Endodermal cell (in vitro differentiated cells): Measurements from ENCODE around the gene RAD23B. TPM values are rescaled to one million over a fixed set of nuclear protein-coding genes. Genes with fewer than 3 reads are reported as not detected.

Source experiments
- DNase-seq: peaks from one replicate; pipeline ENCODE4 v3.0.0-alpha.2; 2017
- H3K27ac ChIP-seq: 2 replicates; pipeline ENCODE4 v1.5.1; 2013; ENCODE audit warnings: mild to moderate bottlenecking, low read depth, low read length, moderate library complexity
- H3K27me3 ChIP-seq: 2 replicates; pipeline ENCODE4 v1.6.1; 2013; ENCODE audit warnings: mild to moderate bottlenecking, low read length, moderate library complexity; ENCODE audit not compliant: insufficient read depth, control insufficient read depth, poor library complexity, severe bottlenecking
- H3K36me3 ChIP-seq: 2 replicates; pipeline ENCODE4 v1.7.0; 2013; ENCODE audit warnings: mild to moderate bottlenecking, low read length, moderate library complexity; ENCODE audit not compliant: control insufficient read depth, insufficient read depth
- H3K4me1 ChIP-seq: one replicate; pipeline ENCODE4 v1.7.0; 2013; ENCODE audit warnings: low read length; ENCODE audit not compliant: control insufficient read depth, insufficient read depth
- H3K4me3 ChIP-seq: 2 replicates; pipeline ENCODE4 v1.5.1; 2013; ENCODE audit warnings: mild to moderate bottlenecking, low read length, moderate library complexity
- H3K9ac ChIP-seq: 2 replicates; pipeline ENCODE4 v1.6.1; 2013; ENCODE audit warnings: mild to moderate bottlenecking, low read length, moderate library complexity; ENCODE audit not compliant: poor library complexity, severe bottlenecking; ENCODE audit errors: extremely low read depth
- H3K9me3 ChIP-seq: 2 replicates; pipeline ENCODE4 v1.6.1; 2013; ENCODE audit warnings: mild to moderate bottlenecking, low read length, moderate library complexity; ENCODE audit not compliant: control insufficient read depth
- H3K27ac Mint-ChIP-seq: 2 replicates; pipeline ENCODE4 v1.8.0; 2020; ENCODE audit warnings: mixed read lengths
- H3K27me3 Mint-ChIP-seq: 2 replicates; pipeline ENCODE4 v1.8.0; 2021; ENCODE audit warnings: mild to moderate bottlenecking, mixed read lengths; ENCODE audit not compliant: insufficient read depth
- H3K36me3 Mint-ChIP-seq: 2 replicates; pipeline ENCODE4 v1.8.0; 2020; ENCODE audit warnings: low read depth, mixed read lengths
- H3K4me1 Mint-ChIP-seq: 2 replicates; pipeline ENCODE4 v1.8.0; 2020; ENCODE audit warnings: mixed read lengths
- H3K4me3 Mint-ChIP-seq: 2 replicates; pipeline ENCODE4 v1.8.0; 2020; ENCODE audit warnings: mild to moderate bottlenecking, moderate library complexity, mixed read lengths
- H3K9me3 Mint-ChIP-seq: 2 replicates; pipeline ENCODE4 v1.8.0; 2020; ENCODE audit warnings: mild to moderate bottlenecking, mixed read lengths
- WGBS, 2 experiments: methylation state at CpG; one replicate each; pipeline versions ENCODE4 v1.1.5 to v1.1.7; 2013; ENCODE audit warnings: missing lambda C conversion rate in 2 of 2, mixed read lengths in 1 of 2; ENCODE audit not compliant: insufficient coverage in 1 of 2, insufficient read length in 1 of 2; 5-methylcytosine and 5-hydroxymethylcytosine counted together
- total RNA-seq, 2 donors: library from RNA; stranded (reverse); fragmentation: NEBNext Ultra II Directional in 1 of 2; extraction: Animal tissue kit (Norgen Biotek cat#: 25700) in 1 of 2; gene quantifications; 2 replicates in 1 of 2; 3 replicates in 1 of 2; pipeline ENCODE4 v1.2.1, GENCODE V29; 2021
- TF ChIP-seq, protein P1 (sequence below): fragments of 200-600 bp; sonication (generic); conservative IDR thresholded peaks from 2 replicates; pipeline ENCODE4 v1.5.0; 2021; ENCODE audit warnings: antibody characterized with exemption, mild to moderate bottlenecking

The RAD23B gene
- total RNA-seq, 2 donors from 2014 or later: 154 to 167 TPM

DNA sequence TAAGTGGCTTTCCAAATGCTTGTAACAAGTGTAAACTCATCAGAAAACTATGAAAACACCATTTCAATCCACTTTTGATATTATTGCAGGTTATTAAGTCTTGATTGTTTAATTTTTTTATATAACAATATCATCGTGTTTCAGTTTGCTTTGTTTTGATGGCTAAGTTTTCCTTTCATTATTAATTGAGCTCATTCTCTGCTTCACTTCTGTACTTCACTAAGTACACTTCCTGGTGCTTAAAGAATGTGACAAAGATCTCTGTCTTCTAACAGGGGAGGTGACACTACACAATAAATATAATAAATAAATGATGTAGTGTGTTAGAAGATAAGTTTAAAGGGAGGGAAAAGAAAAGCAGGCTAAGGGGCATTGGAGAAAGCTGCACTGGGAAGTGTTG lies 13.0 kb upstream of the RAD23B start:
- Histone ChIP-seq H3K9ac (no peak overlapping the region), H3K9me3 (peaks cover 8% of the 10 kb centered on the region), H3K4me1 (no peaks in the 10 kb centered on the region), H3K27ac (no peak overlapping the region), H3K36me3 (no peaks in the 10 kb centered on the region), H3K4me3 (no peak overlapping the region), H3K27me3 (no peaks in the 10 kb centered on the region)
- Mint-ChIP-seq H3K36me3 (no peaks in the 10 kb centered on the region), H3K4me3 (no peak overlapping the region), H3K9me3 (peaks cover 2% of the 10 kb centered on the region), H3K27me3 (no peaks in the 10 kb centered on the region), H3K27ac (no peak overlapping the region), H3K4me1 (peaks cover 9% of the 10 kb centered on the region)
- TF ChIP-seq, protein P1, sequence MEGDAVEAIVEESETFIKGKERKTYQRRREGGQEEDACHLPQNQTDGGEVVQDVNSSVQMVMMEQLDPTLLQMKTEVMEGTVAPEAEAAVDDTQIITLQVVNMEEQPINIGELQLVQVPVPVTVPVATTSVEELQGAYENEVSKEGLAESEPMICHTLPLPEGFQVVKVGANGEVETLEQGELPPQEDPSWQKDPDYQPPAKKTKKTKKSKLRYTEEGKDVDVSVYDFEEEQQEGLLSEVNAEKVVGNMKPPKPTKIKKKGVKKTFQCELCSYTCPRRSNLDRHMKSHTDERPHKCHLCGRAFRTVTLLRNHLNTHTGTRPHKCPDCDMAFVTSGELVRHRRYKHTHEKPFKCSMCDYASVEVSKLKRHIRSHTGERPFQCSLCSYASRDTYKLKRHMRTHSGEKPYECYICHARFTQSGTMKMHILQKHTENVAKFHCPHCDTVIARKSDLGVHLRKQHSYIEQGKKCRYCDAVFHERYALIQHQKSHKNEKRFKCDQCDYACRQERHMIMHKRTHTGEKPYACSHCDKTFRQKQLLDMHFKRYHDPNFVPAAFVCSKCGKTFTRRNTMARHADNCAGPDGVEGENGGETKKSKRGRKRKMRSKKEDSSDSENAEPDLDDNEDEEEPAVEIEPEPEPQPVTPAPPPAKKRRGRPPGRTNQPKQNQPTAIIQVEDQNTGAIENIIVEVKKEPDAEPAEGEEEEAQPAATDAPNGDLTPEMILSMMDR: no peak
- no peak for DNase-seq
- no CpG with 5 or more reads among the region's 1 CpG for WGBS, 2 experiments

DNA sequence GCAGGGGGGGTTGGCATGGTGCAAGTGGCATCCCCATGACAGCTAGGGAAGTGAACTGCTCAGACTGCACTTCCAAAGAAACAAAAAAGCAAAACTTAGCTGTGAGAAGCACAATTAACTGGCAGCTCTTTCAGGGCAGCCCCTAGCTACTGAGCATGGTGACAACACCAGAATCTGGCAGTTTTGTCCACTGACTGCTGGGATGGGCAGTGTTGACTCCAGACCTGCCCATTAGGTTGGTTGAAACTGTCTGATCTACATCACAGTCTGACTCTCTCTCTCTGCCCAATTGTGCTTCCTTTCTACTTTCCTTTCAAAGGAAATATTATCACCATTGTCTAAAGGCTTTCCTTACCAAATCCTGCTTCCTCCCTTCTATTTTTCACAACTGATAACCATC lies 12.5 kb upstream of the RAD23B start:
- no peaks in the 10 kb centered on the region for H3K4me1 ChIP-seq
- no peaks in the 10 kb centered on the region for H3K27me3 Mint-ChIP-seq
- peaks cover 2% of the 10 kb centered on the region for H3K9me3 Mint-ChIP-seq
- DNase-seq: no peak
- H3K27me3 ChIP-seq: no peaks in the 10 kb centered on the region
- H3K36me3 Mint-ChIP-seq: no peaks in the 10 kb centered on the region
- peaks cover 3% of the 10 kb centered on the region for H3K9me3 ChIP-seq
- no peak overlapping the region for H3K4me3 Mint-ChIP-seq
- H3K27ac Mint-ChIP-seq: no peak overlapping the region
- no peaks in the 10 kb centered on the region for H3K36me3 ChIP-seq
- H3K4me1 Mint-ChIP-seq: peaks cover 9% of the 10 kb centered on the region
- H3K9ac ChIP-seq: no peak overlapping the region
- TF ChIP-seq, protein P1: no peak
- no peak overlapping the region for H3K27ac ChIP-seq
- H3K4me3 ChIP-seq: no peak overlapping the region

DNA sequence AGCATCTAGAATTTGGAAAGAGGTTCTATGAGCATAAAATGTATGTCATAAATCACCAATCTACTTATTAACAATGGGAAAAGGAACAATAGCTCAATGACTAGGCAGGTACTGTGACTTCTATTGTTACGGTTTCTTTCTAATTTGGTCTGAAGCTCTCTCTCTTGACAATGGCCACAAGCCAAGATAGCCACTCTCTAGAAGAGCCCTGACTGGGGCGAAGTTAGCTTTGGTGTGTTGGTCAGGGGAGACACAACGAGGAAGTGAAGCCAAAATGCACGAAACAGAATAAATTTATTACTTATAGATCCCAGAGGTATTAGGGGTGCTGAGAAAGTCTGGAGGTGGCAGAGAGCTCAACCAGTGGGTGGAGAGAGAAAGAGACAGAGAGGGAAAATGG lies 9.4 kb upstream of the RAD23B start:
- no peaks in the 10 kb centered on the region for H3K27me3 Mint-ChIP-seq
- Histone ChIP-seq H3K36me3 (no peaks in the 10 kb centered on the region), H3K27me3 (no peaks in the 10 kb centered on the region), H3K4me3 (no peak overlapping the region), H3K27ac (no peak overlapping the region), H3K9me3 (no peaks in the 10 kb centered on the region), H3K9ac (no peak overlapping the region), H3K4me1 (no peaks in the 10 kb centered on the region)
- TF ChIP-seq, protein P1: no peak
- no peaks in the 10 kb centered on the region for H3K36me3 Mint-ChIP-seq
- H3K9me3 Mint-ChIP-seq: no peaks in the 10 kb centered on the region
- DNase-seq: no peak
- H3K4me3 Mint-ChIP-seq: no peak overlapping the region
- H3K27ac Mint-ChIP-seq: no peak overlapping the region
- WGBS, 2 experiments: 83 to 89% methylated on average over 1 to 4 of the region's 4 CpGs
- H3K4me1 Mint-ChIP-seq: peaks cover 9% of the 10 kb centered on the region
